HFFc6 (cell line): ENCODE data around the gene TBX18. TPM values are rescaled to one million over a fixed set of nuclear protein-coding genes. Genes with fewer than 3 reads are reported as not detected.

Source experiments
- DNase-seq: peaks from one replicate; pipeline ENCODE4 v3.0.0-alpha.2; 2018
- H3K27ac Mint-ChIP-seq: 2 replicates; pipeline ENCODE4 v1.8.0; 2020; ENCODE audit warnings: mild to moderate bottlenecking, mixed read lengths
- H3K27me3 Mint-ChIP-seq: 2 replicates; pipeline ENCODE4 v1.8.0; 2021; ENCODE audit warnings: mild to moderate bottlenecking, moderate library complexity, mixed read lengths; ENCODE audit not compliant: insufficient read depth
- H3K36me3 Mint-ChIP-seq: 2 replicates; pipeline ENCODE4 v1.8.0; 2021; ENCODE audit warnings: low read depth, mixed read lengths
- H3K4me1 Mint-ChIP-seq: 2 replicates; pipeline ENCODE4 v1.8.0; 2020; ENCODE audit warnings: low read depth, mixed read lengths
- H3K4me3 Mint-ChIP-seq: 2 replicates; pipeline ENCODE4 v1.8.0; 2020; ENCODE audit warnings: mild to moderate bottlenecking, moderate library complexity, mixed read lengths
- H3K9me3 Mint-ChIP-seq: 2 replicates; pipeline ENCODE4 v1.8.0; 2020; ENCODE audit warnings: mild to moderate bottlenecking, mixed read lengths
- total RNA-seq, 6 experiments: library from RNA; stranded (reverse); fragmentation: NEBNext Ultra II Directional; extraction: Animal tissue kit (Norgen Biotek cat#: 25700); gene quantifications; 2 replicates in 1 of 6; 3 replicates in 5 of 6; pipeline ENCODE4 v1.2.3, GENCODE V29; 2021
- TF ChIP-seq, protein P1 (sequence below): fragments of 200-600 bp; sonication (generic); IDR thresholded peaks from 2 replicates; pipeline ENCODE4 v1.5.0; 2021; ENCODE audit warnings: antibody characterized with exemption, mild to moderate bottlenecking

The TBX18 gene
- total RNA-seq, 6 experiments from 2014 or later: 19.0 to 23.8 (median 20.3) TPM

DNA sequence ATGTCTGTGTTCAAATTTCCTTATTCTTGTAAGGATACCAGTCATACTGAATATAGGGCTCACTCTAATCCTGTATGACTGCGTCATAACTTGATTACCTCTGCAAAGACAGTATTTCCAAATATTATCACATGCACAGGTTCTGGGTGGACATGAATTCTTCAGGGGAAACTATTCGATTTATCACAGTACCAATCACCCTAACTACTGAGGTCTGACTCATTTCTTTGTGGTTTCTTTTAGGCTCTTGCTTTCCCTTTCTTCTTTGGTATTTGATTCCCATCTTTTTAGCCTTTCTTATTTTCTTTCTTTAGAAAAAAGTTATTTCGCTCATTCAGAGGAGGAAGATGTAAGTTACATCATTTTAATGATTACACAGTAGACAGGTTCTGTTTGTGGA lies 40.3 kb upstream of the TBX18 start:
- Mint-ChIP-seq H3K27ac (no peak overlapping the region), H3K4me1 (peaks cover 14% of the 10 kb centered on the region), H3K9me3 (no peaks in the 10 kb centered on the region), H3K27me3 (peaks cover 5% of the 10 kb centered on the region; the same call in 1 of the 2 replicates), H3K4me3 (no peak overlapping the region), H3K36me3 (no peaks in the 10 kb centered on the region)
- TF ChIP-seq, protein P1, sequence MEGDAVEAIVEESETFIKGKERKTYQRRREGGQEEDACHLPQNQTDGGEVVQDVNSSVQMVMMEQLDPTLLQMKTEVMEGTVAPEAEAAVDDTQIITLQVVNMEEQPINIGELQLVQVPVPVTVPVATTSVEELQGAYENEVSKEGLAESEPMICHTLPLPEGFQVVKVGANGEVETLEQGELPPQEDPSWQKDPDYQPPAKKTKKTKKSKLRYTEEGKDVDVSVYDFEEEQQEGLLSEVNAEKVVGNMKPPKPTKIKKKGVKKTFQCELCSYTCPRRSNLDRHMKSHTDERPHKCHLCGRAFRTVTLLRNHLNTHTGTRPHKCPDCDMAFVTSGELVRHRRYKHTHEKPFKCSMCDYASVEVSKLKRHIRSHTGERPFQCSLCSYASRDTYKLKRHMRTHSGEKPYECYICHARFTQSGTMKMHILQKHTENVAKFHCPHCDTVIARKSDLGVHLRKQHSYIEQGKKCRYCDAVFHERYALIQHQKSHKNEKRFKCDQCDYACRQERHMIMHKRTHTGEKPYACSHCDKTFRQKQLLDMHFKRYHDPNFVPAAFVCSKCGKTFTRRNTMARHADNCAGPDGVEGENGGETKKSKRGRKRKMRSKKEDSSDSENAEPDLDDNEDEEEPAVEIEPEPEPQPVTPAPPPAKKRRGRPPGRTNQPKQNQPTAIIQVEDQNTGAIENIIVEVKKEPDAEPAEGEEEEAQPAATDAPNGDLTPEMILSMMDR: no peak
- DNase-seq: no peak

DNA sequence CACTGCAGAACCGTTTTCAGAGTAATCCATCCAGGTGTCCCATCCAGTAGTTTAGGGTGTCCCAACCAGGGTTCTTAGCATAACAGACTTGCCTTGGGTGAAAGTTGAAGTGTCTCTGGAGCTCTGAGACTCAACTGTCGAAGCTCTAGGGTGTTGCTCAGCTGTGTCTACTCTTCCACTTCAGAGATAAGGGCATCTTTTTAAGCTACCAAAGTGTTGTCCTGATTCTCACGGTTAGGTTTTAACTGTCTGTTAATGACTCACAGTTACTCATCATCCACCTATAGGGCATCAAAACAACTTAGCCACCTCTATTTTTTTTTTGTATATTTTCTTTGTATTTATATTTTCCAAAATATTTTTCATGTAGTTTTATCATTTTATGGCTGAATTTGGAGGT lies 36.9 kb upstream of the TBX18 start:
- TF ChIP-seq, protein P1: no peak
- no peak for DNase-seq
- Mint-ChIP-seq H3K4me3 (no peak overlapping the region), H3K27ac (no peak overlapping the region), H3K27me3 (peaks cover 1% of the 10 kb centered on the region), H3K36me3 (no peaks in the 10 kb centered on the region), H3K9me3 (no peaks in the 10 kb centered on the region), H3K4me1 (peaks cover 14% of the 10 kb centered on the region)

DNA sequence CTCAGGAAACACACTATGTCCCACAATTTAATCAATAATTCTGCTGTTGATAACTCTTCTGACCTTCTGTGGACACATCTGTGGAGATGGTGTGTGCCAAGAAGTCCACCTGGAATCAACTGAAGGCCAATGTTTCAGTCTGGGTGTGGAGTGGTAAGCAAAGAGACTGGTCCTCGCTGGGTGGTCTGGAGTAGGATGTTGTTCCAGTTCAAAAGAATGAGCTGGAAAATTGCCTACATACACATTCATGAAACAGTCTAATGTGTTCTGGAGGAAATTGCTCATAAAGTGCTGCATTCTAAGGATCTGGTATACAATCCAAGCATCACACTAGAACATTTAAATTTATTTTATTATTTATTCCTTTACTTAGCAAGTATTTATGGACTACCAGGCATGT lies 33.9 kb upstream of the TBX18 start:
- H3K36me3 Mint-ChIP-seq: no peaks in the 10 kb centered on the region
- TF ChIP-seq, protein P1: no peak
- H3K27ac Mint-ChIP-seq: no peak overlapping the region
- no peaks in the 10 kb centered on the region for H3K4me1 Mint-ChIP-seq
- no peak overlapping the region for H3K4me3 Mint-ChIP-seq
- no peaks in the 10 kb centered on the region; the same call in 1 of the 2 replicates for H3K27me3 Mint-ChIP-seq
- DNase-seq: no peak
- no peaks in the 10 kb centered on the region for H3K9me3 Mint-ChIP-seq

DNA sequence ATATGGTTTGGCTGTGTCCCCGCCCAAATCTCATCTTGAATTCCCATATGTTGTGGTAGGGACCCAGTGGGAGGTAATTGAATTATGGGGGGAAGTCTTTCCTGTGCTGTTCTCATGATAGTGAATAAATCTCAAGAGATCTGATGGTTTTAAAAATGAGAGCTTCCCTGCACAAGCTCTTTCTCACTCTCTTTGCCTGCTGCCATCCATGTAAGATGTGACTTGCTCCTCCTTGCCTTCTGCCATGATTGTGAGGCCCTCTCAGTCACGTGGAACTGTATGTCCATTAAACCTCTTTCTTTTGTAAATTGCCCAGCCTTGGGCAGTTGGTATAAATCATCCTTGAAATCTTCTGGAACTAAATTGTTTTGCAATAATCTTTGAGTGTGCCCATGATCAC lies 31.9 kb upstream of the TBX18 start:
- Mint-ChIP-seq H3K36me3 (no peaks in the 10 kb centered on the region), H3K4me1 (peaks cover 4% of the 10 kb centered on the region), H3K9me3 (no peaks in the 10 kb centered on the region), H3K27me3 (peaks cover 6% of the 10 kb centered on the region), H3K27ac (no peak overlapping the region), H3K4me3 (no peak overlapping the region)
- TF ChIP-seq, protein P1: no peak
- no peak for DNase-seq

DNA sequence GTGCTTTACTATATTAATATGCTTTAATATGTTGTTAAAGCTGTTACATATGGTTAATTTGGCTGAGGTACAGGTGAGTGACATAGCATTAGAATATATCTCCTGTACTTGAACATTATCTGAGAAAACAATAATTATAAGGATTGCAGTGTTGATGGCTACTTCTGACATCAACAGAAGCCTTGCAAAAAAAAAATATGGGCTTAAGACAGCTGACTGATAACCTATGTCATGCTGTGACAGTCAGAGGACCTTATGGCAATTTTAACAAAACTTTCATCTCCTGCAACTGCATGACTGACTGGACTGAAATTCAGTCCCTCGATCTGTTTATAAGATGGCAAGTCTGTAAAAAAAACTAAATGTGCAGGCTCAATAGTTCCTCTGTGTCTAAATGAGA lies 27.5 kb upstream of the TBX18 start:
- DNase-seq: no peak

More for the DNA sequence above, 27.5 kb upstream of the TBX18 start:
- no peaks in the 10 kb centered on the region for H3K9me3 Mint-ChIP-seq
- H3K27ac Mint-ChIP-seq: no peak overlapping the region
- H3K4me3 Mint-ChIP-seq: peak overlapping the region; percentile 50; the same call in 1 of the 2 replicates
- H3K27me3 Mint-ChIP-seq: peaks cover 6% of the 10 kb centered on the region
- TF ChIP-seq, protein P1: no peak
- peaks cover 13% of the 10 kb centered on the region for H3K4me1 Mint-ChIP-seq
- no peaks in the 10 kb centered on the region for H3K36me3 Mint-ChIP-seq
